ENCODE measurements around the gene FAM169A.
"Not testable (repeated sequence)": the region's sequence is repeated elsewhere in the genome, so short reads cannot be mapped to it uniquely, and the experiment has no call there.

The FAM169A gene

DNA sequence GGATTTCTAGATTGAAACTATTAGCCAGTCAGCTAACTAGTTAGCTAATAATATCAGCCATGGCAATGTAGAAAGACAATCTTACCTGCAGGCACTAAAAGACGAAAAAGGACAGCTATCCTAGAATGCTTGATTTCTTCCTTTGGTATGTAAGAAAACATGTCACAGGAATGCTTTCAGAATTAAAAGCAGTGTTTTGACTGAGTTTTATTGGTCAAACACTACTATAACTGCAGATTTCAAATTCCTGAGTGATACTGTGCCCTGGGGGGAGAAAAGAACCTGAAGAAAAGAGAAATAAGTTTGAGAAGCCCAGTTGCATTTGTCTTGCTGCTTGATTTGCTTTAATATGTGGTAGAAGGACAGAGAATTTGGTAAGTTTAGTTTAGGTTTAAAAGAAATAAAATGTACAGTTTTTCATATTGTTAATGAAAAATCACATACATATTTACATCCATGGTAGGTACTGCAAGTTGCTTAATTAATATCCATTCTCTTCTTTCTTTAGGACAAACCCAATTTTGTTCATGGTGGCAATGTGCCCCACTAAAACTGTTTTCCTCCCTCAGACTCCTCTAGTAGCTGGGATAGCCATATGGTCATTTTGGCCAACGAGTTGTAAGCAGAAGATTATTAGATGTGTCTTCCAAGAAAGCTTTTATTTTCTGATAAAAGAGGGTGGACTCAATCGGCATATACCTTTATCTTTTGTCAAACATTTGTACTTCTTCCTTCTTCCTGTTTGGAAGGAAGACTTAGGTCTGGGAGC, 4.3 kb upstream of the FAM169A start:
- no peak for DNase-seq (ENCODE audit: low spot score)

DNA sequence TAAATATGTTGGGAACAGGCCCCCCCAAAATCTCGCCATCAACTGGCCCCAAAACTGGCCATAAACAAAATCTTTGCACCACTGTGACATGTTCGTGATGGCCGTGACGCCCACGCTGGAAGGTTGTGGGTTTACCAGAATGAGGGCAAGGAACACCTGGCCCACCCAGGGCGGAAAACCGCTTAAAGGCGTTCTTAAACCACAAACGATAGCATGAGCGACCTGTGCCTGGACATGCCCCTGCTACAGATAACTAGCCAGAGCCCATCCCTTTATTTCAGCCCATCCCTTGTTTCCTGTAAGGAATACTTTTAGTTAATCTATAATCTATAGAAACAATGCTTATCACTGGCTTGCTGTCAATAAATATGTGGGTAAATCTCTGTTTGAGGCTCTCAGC, 3.2 kb upstream of the FAM169A start:
- not testable (repeated sequence) for DNase-seq (ENCODE audit: low spot score)

GRCh38 chr5:74866596-74867162, 492 bp upstream of the FAM169A start:
- no peak for DNase-seq (ENCODE audit: low spot score)

DNA sequence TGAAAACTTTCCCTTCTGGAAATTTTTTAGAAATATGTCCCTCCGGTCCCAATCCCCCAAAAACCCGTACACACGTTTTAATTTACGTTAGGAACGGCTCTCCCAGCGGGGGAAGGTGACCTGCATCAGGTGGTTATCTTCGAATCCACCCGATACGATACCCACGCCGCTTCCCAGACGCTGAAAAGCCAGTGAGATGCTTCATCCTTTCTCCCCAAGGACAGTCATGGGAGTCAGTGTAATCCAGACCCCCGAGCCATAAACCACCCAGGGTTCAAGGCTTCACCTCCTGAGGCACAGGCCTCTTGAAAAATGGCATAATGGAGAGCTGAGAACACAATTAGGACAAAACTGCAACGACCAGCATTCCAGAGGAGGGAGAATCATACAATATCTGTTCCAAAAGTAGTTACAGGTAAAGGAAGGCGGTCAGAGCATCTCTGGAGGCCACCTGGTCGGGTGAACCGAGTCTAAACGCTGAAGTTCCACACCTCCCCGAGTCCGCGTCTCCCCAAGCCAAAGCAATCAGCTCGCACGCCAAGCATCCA, 857 bp downstream of the FAM169A start:
- DNase-seq (ENCODE audit: low spot score) = no peak

DNA sequence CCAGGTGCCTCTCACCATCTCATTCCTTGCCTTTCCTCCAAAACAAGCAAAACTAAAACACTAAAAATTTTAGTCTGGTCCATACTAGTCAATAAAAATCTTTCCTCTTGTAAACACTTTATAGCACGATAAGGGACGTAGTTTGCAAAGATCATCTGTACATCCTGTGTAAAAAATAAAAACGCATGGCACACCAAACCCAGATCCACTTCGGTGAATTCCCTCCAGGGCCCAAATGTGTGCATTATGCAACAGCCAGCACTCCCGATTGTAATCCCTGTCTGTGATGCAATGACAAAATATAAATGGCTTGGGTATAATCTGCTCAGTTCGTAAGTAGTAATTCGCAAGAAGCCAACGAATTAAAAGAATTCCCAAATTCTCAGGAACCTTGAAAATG, 1.4 kb downstream of the FAM169A start:
- DNase-seq (ENCODE audit: low spot score) = no peak

DNA sequence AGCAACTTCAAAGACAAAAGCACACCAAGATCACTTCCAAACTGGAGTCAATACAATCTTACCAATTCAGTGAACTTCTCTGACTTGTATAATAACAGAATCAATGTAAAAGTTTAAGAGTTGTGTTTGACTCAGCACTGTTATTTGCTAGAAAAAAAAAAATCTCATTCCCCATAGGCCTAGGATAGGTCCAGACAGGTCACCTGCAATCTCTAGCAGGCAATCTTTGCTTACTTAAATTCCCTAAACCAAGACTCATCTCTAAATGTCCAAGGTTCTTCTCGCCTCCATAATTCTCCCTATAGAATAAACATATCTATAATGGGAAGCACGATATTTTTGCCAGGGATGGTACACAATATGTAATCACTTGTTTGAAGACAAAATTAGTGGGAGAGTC, 2.5 kb downstream of the FAM169A start:
- no peak for DNase-seq (ENCODE audit: low spot score)

DNA sequence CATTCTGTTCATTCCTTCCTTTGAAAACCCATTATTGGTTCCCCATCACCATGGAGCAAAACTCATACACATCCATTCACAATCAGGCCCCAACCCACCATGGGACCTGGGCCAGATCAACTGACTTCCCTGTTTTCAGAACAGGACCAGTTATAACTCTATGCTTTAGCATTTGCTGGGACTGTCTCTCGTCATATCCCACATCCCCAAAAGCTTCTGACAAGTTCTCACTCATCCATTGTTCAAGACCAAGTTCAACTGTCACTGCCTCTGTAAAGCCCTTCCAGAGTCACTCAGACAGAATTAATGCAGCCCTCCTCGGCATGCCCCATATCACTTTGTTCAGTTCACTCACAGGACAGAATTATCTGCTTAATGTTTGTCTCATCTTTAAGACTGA, 4.0 kb downstream of the FAM169A start:
- DNase-seq (ENCODE audit: low spot score) = no peak

DNA sequence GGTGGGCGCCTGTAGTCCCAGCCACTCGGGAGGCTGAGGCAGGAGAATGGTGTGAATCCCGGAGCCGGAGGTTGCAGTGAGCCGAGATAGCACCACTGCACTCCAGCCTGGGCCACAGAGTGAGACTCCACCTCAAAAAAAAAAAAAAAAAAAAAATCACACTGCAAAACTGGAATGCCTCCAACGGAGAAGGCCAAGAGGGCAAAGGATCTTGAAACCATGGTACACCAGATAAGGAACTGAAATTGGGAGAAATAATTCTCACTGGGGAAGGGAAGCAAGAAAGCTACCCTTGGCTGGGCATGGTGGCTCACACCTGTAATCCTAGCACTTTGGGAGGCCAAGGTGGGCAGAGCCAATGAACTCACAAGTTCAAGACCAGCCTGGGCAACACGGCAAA, 9.2 kb downstream of the FAM169A start:
- DNase-seq (ENCODE audit: low spot score) = not testable (repeated sequence)

DNA sequence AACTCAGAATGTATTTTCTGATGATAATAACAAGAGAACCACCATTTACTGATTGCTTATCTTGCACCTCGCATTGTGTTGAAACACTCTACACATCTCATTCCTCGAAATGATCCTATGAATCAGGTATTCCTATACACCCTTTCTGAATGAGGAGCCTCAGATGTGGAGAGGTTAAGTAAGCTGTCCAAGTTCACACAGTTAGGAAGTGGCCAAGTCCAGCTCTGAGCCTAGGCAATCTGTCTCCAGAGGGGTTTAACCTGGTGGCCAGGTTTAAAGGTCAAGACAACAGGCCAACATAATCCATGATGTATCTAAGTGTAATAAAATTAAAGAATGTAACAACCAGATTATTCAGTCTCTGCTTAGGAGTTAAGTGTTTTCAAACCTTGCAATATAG, 12.9 kb downstream of the FAM169A start:
- no peak for DNase-seq (ENCODE audit: low spot score)

GRCh38 chr5:74851684-74852353, 14.4 kb downstream of the FAM169A start:
- DNase-seq (ENCODE audit: low spot score) = peak; percentile 32

- DNase-seq (ENCODE audit: low spot score) = no peak
Observed at GRCh38 chr5:74850789-74851425, 15.3 kb downstream of the FAM169A start.

GRCh38 chr5:74850030-74850429, 16.2 kb downstream of the FAM169A start:
- DNase-seq (ENCODE audit: low spot score) = no peak

DNA sequence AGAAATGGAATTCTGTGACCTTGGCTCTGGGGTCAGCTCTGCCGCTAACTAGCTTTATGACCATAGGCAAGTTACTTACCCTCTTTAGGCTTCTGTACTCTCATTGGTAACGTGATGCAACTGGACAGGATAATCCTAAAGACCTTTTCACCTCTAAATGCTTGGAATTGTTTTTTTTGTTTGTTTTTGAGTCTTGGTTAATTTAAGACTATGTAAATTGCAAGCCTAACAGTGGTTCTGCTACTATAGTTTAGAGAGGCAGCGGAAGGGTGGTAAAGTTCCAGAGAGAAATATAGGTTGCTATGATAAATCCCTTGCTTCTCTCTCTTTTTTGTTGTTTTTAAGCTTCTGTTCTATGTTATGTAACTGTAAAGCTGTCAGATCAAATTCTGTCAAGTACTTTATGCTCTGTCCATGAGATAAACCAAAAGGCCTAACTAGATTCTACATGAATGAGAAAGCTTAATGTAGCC, 17.6 kb downstream of the FAM169A start:
- DNase-seq (ENCODE audit: low spot score) = no peak

- no peak for DNase-seq (ENCODE audit: low spot score)
Observed at GRCh38 chr5:74839229-74839628, 27.0 kb downstream of the FAM169A start.

- no peak for DNase-seq (ENCODE audit: low spot score)
Observed at GRCh38 chr5:74838262-74838661, 27.9 kb downstream of the FAM169A start.

DNA sequence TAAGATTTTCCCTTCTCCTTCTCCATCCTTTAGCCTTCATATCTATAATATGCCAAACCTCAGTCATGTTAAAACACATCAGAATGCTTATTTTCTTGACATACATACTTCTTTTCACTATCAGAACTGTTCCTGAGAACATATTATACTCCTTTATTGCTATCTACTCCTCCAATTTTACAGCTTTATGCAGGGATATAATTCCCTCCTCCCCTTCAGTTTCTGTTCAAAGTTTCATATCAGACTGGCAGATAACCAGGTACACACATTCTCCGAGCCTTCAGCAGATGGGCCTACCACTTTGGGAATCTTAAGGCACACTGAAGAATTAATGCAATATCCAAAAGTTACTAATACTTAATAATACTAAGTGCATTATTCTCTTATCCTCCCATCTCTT, 29.1 kb downstream of the FAM169A start:
- DNase-seq (ENCODE audit: low spot score) = no peak

GRCh38 chr5:74833537-74834266, 32.5 kb downstream of the FAM169A start:
- DNase-seq (ENCODE audit: low spot score) = no peak

DNA sequence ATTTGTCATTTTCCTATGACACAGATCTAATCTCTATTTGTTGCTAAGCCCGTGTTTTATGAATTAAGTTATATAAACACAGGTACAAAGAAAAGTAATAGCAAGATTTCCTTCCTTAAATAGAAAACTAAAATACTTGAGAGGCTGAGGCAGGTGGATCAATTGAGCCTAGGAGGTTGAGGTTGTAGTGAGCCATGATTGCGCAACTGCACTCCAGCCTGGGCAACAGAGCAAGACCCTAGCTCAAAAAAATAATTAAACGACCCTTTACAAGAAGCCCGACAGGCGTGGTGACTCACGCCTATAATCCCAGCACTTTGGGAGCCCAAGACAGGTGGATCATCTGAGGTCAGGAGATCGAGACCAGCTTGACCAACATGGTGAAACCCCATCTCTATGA, 36.8 kb downstream of the FAM169A start:
- DNase-seq (ENCODE audit: low spot score) = no peak

DNA sequence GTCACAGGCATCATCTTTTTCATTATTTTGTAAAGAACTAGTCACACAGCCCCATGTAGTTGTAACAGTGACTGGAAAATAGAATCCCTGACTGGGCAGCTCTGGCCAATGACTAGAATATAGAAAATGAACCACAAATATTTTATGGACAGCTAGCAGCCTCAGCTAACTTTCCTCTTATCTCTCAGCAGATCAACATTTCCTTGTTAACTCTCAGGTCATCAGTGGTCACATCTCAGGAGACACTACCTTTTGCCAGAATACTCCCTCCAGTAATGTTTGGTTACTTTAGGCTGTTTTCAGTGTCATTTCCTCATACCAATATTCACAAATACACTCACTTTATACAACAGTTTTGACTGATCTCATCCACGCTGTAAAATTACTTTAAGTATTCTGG, 43.9 kb downstream of the FAM169A start:
- no peak for DNase-seq (ENCODE audit: low spot score)

- DNase-seq (ENCODE audit: low spot score) = no peak
Observed at GRCh38 chr5:74816875-74817274, 49.3 kb downstream of the FAM169A start.

GRCh38 chr5:74810915-74811314, 55.3 kb downstream of the FAM169A start:
- no peak for DNase-seq (ENCODE audit: low spot score)

DNA sequence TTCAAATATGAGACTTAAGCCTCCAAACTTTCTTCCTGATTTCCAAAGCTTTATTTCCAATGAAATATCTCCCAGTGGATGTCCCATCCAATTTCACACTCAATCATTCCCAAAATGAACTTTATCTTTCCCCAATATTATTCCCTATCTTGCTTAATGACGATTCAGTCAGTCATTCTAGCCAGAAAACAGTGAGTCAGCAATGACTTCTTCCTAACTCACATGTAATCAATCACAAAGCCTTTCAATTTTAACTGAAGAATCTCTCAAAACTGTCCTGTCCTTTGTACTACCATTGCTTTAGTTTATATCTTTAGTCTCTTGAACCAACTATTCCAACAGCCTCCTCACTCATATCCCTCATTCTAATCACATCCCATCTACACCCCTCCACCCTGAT, 64.2 kb downstream of the FAM169A start:
- no peak for DNase-seq (ENCODE audit: low spot score)
